Measurements from ENCODE around the gene NEDD1. TPM values are rescaled to one million over a fixed set of nuclear protein-coding genes. Genes with fewer than 3 reads are reported as not detected.

The NEDD1 gene
- total RNA-seq, 1 experiment from 2014 or later = 35.4 TPM

DNA sequence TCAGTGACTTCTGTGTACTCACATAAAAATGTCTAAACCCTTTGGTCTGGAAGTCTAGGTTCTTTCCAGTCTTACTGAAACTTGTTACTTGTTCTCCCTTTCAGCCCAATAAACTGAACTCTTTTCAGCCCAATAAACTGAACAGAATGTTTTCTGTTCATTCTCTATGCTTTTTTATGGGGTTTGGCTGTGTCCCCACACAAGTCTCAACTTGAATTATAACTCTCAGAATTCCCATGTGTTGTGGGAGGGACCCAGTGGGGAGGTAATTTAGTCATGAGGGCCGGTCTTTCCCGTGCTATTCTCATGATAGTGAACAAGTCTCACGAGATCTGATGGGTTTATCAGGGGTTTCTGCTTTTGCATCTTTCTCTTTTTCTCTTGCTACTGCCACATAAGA is 15.0 kb upstream of the NEDD1 start:
- H3K4me2 ChIP-seq (ENCODE audit: low read length) = no peak overlapping the region
- BruUV-seq (replicated peaks) = no TSS peak
- peaks cover 0 to 7% of the 10 kb centered on the region in 2 experiments; a peak in 2 of 4 replicates for H3K4me1 ChIP-seq (ENCODE audit: control insufficient read depth in 1 of 2, insufficient read depth in 2 of 2, low read length in 2 of 2)
- TF ChIP-seq EGR1 (IDR thresholded peaks at IDR 0.05; ENCODE audit: low read depth) (no peak), ELF1 (IDR thresholded peaks at IDR 0.05; ENCODE audit: borderline replicate concordance, low read depth) (no peak), SP1 (IDR thresholded peaks at IDR 0.05; ENCODE audit: low read depth) (no peak), JUND (IDR thresholded peaks at IDR 0.05) (no peak), CBX3 (IDR thresholded peaks at IDR 0.05; ENCODE audit: low read depth) (no peak), YY1 (IDR thresholded peaks at IDR 0.05; ENCODE audit: extremely low read depth, insufficient replicate concordance, low read depth, low read length) (no peak), RAD21 (IDR thresholded peaks at IDR 0.05; ENCODE audit: low read depth) (no peak), ZNF274 (IDR thresholded peaks at IDR 0.05; ENCODE audit: low read depth, low read length) (no peak), CEBPB (IDR thresholded peaks at IDR 0.05; ENCODE audit: low read depth) (no peak), CTCF (IDR thresholded peaks at IDR 0.05 in 2 of 3, conservative IDR thresholded peaks at IDR 0.05 in 1 of 3; ENCODE audit: borderline replicate concordance in 1 of 3, insufficient read depth in 1 of 3, low read depth in 2 of 3, low read length in 2 of 3) (no peak), SIN3A (IDR thresholded peaks at IDR 0.05; ENCODE audit: low read depth) (no peak), FOSL1 (IDR thresholded peaks at IDR 0.05; ENCODE audit: low read depth) (no peak)
- TF ChIP-seq, protein P1, sequence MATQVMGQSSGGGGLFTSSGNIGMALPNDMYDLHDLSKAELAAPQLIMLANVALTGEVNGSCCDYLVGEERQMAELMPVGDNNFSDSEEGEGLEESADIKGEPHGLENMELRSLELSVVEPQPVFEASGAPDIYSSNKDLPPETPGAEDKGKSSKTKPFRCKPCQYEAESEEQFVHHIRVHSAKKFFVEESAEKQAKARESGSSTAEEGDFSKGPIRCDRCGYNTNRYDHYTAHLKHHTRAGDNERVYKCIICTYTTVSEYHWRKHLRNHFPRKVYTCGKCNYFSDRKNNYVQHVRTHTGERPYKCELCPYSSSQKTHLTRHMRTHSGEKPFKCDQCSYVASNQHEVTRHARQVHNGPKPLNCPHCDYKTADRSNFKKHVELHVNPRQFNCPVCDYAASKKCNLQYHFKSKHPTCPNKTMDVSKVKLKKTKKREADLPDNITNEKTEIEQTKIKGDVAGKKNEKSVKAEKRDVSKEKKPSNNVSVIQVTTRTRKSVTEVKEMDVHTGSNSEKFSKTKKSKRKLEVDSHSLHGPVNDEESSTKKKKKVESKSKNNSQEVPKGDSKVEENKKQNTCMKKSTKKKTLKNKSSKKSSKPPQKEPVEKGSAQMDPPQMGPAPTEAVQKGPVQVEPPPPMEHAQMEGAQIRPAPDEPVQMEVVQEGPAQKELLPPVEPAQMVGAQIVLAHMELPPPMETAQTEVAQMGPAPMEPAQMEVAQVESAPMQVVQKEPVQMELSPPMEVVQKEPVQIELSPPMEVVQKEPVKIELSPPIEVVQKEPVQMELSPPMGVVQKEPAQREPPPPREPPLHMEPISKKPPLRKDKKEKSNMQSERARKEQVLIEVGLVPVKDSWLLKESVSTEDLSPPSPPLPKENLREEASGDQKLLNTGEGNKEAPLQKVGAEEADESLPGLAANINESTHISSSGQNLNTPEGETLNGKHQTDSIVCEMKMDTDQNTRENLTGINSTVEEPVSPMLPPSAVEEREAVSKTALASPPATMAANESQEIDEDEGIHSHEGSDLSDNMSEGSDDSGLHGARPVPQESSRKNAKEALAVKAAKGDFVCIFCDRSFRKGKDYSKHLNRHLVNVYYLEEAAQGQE (IDR thresholded peaks at IDR 0.05; ENCODE audit: low read depth) = no peak
- TF ChIP-seq, protein P2, sequence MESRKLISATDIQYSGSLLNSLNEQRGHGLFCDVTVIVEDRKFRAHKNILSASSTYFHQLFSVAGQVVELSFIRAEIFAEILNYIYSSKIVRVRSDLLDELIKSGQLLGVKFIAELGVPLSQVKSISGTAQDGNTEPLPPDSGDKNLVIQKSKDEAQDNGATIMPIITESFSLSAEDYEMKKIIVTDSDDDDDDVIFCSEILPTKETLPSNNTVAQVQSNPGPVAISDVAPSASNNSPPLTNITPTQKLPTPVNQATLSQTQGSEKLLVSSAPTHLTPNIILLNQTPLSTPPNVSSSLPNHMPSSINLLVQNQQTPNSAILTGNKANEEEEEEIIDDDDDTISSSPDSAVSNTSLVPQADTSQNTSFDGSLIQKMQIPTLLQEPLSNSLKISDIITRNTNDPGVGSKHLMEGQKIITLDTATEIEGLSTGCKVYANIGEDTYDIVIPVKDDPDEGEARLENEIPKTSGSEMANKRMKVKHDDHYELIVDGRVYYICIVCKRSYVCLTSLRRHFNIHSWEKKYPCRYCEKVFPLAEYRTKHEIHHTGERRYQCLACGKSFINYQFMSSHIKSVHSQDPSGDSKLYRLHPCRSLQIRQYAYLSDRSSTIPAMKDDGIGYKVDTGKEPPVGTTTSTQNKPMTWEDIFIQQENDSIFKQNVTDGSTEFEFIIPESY (IDR thresholded peaks at IDR 0.05; ENCODE audit: extremely low read depth, insufficient replicate concordance, low read length) = no peak
- CTCF ChIA-PET = no interaction called here
- no peaks in the 10 kb centered on the region for H3K36me3 ChIP-seq (ENCODE audit: control insufficient read depth in 1 of 2, insufficient read depth in 2 of 2, low read length in 2 of 2)
- no peak overlapping the region for H3K27ac ChIP-seq (ENCODE audit: low read depth, low read length)
- no peaks in the 10 kb centered on the region for H3K79me2 ChIP-seq (ENCODE audit: insufficient read depth, low read length)
- H3K4me3 ChIP-seq (replicated peaks in 1 of 2; ENCODE audit: low read depth in 1 of 2, low read length in 2 of 2) = no peak overlapping the region
- H2AFZ ChIP-seq (ENCODE audit: low read depth, low read length, poor library complexity, severe bottlenecking) = no peak overlapping the region
- no peaks in the 10 kb centered on the region for H3K9me3 ChIP-seq (ENCODE audit: control insufficient read depth in 1 of 2, insufficient read depth in 1 of 2, low read depth in 1 of 2, low read length in 2 of 2)
- H3K9me2 ChIP-seq (ENCODE audit: insufficient read depth) = no peaks in the 10 kb centered on the region
- RAD21 ChIA-PET (ENCODE audit: low non-redundant PET in 1 of 2, low total read pairs in 2 of 2, uncharacterized antibody in 2 of 2, unreplicated experiment in 2 of 2) = no interaction called here
- no peak overlapping the region for H3K9ac ChIP-seq (ENCODE audit: low read length)
- no peaks in the 10 kb centered on the region for H4K20me1 ChIP-seq (ENCODE audit: insufficient read depth)
- DNase-seq (ENCODE audit: low read depth, low spot score) (no peak), ATAC-seq (no peak)
- H3K27me3 ChIP-seq (ENCODE audit: insufficient read depth, low read length) = no peaks in the 10 kb centered on the region
- intact Hi-C loops (cut with micrococcal nuclease) = no loop called here
- POLR2A ChIA-PET = no interaction called here

Measured in HCT116 (cell line).